K562 (cell line): ENCODE measurements around the gene TRAPPC5. TPM values are rescaled to one million over a fixed set of nuclear protein-coding genes. Genes with fewer than 3 reads are reported as not detected.

ENCODE experiments used
- ARID1B ChIP-seq: fragments of 450-650 bp; IDR thresholded peaks from 2 replicates; pipeline ENCODE4 v1.6.1; 2016; ENCODE audit warnings: antibody characterized with exemption, mild to moderate bottlenecking, inconsistent platforms
- BDP1 ChIP-seq: IDR thresholded peaks from 3 replicates; pipeline ENCODE4 v1.6.1; 2011; ENCODE audit not compliant: insufficient read length, insufficient read depth
- CBX2 ChIP-seq: fragments of 200-600 bp; sonication (generic); IDR thresholded peaks from one replicate; pipeline ENCODE4 v1.6.1; 2012; ENCODE audit warnings: mild to moderate bottlenecking, low read length, inconsistent platforms; ENCODE audit not compliant: insufficient read depth, poor library complexity, severe bottlenecking
- EGR1 ChIP-seq: fragments of 450-650 bp; conservative IDR thresholded peaks from 2 replicates; pipeline ENCODE4 v1.6.1; 2017; ENCODE audit warnings: mild to moderate bottlenecking
- FOXJ3 ChIP-seq: sonication (generic); formaldehyde crosslinking; IDR thresholded peaks from 2 replicates; pipeline ENCODE4 v1.4.0; 2020; ENCODE audit warnings: mild to moderate bottlenecking, missing genetic modification reagents
- POLR2AphosphoS5 ChIP-seq: IDR thresholded peaks from 2 replicates; pipeline ENCODE4 v1.6.1; 2011; ENCODE audit warnings: mild to moderate bottlenecking, low read depth, low read length, moderate library complexity; ENCODE audit not compliant: control insufficient read depth, insufficient read depth
- SAP30 ChIP-seq: fragments of 200-600 bp; sonication (generic); IDR thresholded peaks from 2 replicates; pipeline ENCODE4 v1.6.1; 2012; ENCODE audit warnings: borderline replicate concordance, low read depth, mild to moderate bottlenecking, moderate library complexity, low read length, control low read depth, inconsistent platforms; ENCODE audit not compliant: insufficient read depth, poor library complexity, severe bottlenecking
- SIRT6 ChIP-seq: IDR thresholded peaks from one replicate; pipeline ENCODE4 v1.6.1; 2012; ENCODE audit warnings: low read depth, mild to moderate bottlenecking, control low read depth, inconsistent platforms, low read length, moderate library complexity
- ZKSCAN1 ChIP-seq: fragments of 150-350 bp; IDR thresholded peaks from 2 replicates; pipeline ENCODE4 v1.6.1; 2016; ENCODE audit warnings: low read depth, low read length
- polyA plus RNA-seq, 8 experiments: library from polyadenylated mRNA; depleted of rRNA in 4 of 8; stranded (reverse) in 5 of 8; unstranded in 3 of 8; fragments of >200 nt; fragmentation: Nextera tagmentation in 2 of 8; fragmentation: Illumina TruSeq in 1 of 8; extraction: Ambion mirVana in 2 of 8; extraction: Trizol in 1 of 8; gene quantifications; 2 replicates each; pipeline versions ENCODE4 v1.2.1 to v1.2.3, GENCODE V29; 2011 to 2014; ENCODE audit warnings: inconsistent platforms in 1 of 8, missing spikeins in 1 of 8
- total RNA-seq, 7 experiments: library from RNA; depleted of rRNA in 6 of 7; stranded (reverse); fragments of >200 nt in 6 of 7; fragmentation: Illumina TruSeq in 2 of 7; extraction: Trizol in 2 of 7; gene quantifications; 2 replicates each; pipeline versions ENCODE4 v1.2.1 to v1.2.3, GENCODE V29; 2011 to 2021; ENCODE audit warnings: low replicate concordance in 1 of 7
- TF ChIP-seq, protein P1 (sequence below): fragments of 200-800 bp; sonication (Bioruptor generic); IDR thresholded peaks from 2 replicates; pipeline ENCODE4 v1.6.1; 2016; ENCODE audit warnings: missing genetic modification characterization, missing compliant biosample characterization
- TF ChIP-seq, protein P2 (sequence below): sonication (generic); formaldehyde crosslinking; IDR thresholded peaks from 2 replicates; pipeline ENCODE4 v1.8.0; 2022; ENCODE audit warnings: mild to moderate bottlenecking, missing genetic modification reagents
- TF ChIP-seq, protein P3 (sequence below): sonication (generic); formaldehyde crosslinking; IDR thresholded peaks from 2 replicates; pipeline ENCODE4 v1.8.1; 2023; ENCODE audit warnings: mild to moderate bottlenecking, missing genetic modification reagents
- TF ChIP-seq, protein P4 (sequence below): fragments of 200-800 bp; sonication (Bioruptor generic); IDR thresholded peaks from 2 replicates; pipeline ENCODE4 v1.6.1; 2017; ENCODE audit warnings: missing genetic modification characterization, missing compliant biosample characterization
- TF ChIP-seq, protein P5 (sequence below): fragments of 250-450 bp; sonication (Bioruptor Pico); IDR thresholded peaks from 2 replicates; pipeline ENCODE4 v1.8.0; 2021; ENCODE audit warnings: mild to moderate bottlenecking, moderate library complexity

Gene TRAPPC5
- total and polyA plus RNA-seq, 9 of the 15 experiments (the other 6 are each of a cell fraction or from before 2014, with no cell fraction given), result 2.0 to 76.9 (median 29.3) TPM

DNA sequence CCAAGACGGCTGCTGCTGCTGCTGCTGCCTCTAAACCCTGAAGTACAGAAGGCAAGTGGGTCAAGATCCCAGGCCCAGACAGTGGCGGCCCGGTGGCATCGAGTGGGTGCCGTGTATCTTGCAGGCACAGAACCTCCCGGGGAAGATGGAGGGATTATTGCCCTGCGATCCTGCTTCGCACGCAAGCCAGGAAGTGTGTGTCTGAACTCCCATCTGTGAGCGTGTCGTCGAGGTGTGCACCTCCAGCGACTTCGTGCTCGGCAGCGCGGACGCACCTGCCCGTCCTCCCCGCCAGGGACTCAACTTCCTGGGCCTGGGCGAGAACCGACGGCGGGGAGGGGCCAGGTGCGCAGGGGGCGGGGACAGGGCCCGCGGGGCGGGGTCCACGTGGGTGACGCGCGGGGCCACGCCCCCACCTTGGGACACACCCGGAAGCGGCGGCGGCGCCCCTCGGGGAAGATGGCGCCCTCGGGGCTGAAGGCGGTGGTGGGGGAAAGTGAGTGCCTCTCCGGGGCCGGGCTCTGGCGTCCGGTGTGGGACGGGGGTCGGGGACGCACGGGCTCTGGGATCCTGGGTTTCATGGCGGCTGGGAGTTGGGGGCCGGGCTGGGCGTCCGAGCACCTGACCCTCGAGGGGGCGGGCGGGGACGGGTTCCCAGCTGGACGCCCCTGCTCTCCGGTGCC lies 43.8 kb upstream of the TRAPPC5 start, which contains the start of gene STXBP2 (continued):
- TF ChIP-seq, protein P1, sequence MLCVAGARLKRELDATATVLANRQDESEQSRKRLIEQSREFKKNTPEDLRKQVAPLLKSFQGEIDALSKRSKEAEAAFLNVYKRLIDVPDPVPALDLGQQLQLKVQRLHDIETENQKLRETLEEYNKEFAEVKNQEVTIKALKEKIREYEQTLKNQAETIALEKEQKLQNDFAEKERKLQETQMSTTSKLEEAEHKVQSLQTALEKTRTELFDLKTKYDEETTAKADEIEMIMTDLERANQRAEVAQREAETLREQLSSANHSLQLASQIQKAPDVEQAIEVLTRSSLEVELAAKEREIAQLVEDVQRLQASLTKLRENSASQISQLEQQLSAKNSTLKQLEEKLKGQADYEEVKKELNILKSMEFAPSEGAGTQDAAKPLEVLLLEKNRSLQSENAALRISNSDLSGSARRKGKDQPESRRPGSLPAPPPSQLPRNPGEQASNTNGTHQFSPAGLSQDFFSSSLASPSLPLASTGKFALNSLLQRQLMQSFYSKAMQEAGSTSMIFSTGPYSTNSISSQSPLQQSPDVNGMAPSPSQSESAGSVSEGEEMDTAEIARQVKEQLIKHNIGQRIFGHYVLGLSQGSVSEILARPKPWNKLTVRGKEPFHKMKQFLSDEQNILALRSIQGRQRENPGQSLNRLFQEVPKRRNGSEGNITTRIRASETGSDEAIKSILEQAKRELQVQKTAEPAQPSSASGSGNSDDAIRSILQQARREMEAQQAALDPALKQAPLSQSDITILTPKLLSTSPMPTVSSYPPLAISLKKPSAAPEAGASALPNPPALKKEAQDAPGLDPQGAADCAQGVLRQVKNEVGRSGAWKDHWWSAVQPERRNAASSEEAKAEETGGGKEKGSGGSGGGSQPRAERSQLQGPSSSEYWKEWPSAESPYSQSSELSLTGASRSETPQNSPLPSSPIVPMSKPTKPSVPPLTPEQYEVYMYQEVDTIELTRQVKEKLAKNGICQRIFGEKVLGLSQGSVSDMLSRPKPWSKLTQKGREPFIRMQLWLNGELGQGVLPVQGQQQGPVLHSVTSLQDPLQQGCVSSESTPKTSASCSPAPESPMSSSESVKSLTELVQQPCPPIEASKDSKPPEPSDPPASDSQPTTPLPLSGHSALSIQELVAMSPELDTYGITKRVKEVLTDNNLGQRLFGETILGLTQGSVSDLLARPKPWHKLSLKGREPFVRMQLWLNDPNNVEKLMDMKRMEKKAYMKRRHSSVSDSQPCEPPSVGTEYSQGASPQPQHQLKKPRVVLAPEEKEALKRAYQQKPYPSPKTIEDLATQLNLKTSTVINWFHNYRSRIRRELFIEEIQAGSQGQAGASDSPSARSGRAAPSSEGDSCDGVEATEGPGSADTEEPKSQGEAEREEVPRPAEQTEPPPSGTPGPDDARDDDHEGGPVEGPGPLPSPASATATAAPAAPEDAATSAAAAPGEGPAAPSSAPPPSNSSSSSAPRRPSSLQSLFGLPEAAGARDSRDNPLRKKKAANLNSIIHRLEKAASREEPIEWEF, result no peak
- TF ChIP-seq BDP1 (no peak), POLR2AphosphoS5 (peak; percentile 62), SAP30 (no peak), EGR1 (no peak; the same call in 1 of the 2 replicates), CBX2 (no peak), ARID1B (no peak), ZKSCAN1 (no peak), FOXJ3 (no peak), SIRT6 (no peak)
- TF ChIP-seq, protein P2, sequence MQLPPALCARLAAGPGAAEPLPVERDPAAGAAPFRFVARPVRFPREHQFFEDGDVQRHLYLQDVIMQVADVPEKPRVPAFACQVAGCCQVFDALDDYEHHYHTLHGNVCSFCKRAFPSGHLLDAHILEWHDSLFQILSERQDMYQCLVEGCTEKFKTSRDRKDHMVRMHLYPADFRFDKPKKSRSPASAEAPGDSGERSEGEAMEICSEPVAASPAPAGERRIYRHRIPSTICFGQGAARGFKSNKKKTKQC (CRISPR knock-in tag), result no peak
- TF ChIP-seq, protein P3, sequence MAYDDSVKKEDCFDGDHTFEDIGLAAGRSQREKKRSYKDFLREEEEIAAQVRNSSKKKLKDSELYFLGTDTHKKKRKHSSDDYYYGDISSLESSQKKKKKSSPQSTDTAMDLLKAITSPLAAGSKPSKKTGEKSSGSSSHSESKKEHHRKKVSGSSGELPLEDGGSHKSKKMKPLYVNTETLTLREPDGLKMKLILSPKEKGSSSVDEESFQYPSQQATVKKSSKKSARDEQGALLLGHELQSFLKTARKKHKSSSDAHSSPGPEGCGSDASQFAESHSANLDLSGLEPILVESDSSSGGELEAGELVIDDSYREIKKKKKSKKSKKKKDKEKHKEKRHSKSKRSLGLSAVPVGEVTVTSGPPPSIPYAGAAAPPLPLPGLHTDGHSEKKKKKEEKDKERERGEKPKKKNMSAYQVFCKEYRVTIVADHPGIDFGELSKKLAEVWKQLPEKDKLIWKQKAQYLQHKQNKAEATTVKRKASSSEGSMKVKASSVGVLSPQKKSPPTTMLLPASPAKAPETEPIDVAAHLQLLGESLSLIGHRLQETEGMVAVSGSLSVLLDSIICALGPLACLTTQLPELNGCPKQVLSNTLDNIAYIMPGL, result no peak
- TF ChIP-seq, protein P4, sequence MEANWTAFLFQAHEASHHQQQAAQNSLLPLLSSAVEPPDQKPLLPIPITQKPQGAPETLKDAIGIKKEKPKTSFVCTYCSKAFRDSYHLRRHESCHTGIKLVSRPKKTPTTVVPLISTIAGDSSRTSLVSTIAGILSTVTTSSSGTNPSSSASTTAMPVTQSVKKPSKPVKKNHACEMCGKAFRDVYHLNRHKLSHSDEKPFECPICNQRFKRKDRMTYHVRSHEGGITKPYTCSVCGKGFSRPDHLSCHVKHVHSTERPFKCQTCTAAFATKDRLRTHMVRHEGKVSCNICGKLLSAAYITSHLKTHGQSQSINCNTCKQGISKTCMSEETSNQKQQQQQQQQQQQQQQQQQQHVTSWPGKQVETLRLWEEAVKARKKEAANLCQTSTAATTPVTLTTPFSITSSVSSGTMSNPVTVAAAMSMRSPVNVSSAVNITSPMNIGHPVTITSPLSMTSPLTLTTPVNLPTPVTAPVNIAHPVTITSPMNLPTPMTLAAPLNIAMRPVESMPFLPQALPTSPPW (CRISPR knock-in tag), result peak; percentile 61
- TF ChIP-seq, protein P5, sequence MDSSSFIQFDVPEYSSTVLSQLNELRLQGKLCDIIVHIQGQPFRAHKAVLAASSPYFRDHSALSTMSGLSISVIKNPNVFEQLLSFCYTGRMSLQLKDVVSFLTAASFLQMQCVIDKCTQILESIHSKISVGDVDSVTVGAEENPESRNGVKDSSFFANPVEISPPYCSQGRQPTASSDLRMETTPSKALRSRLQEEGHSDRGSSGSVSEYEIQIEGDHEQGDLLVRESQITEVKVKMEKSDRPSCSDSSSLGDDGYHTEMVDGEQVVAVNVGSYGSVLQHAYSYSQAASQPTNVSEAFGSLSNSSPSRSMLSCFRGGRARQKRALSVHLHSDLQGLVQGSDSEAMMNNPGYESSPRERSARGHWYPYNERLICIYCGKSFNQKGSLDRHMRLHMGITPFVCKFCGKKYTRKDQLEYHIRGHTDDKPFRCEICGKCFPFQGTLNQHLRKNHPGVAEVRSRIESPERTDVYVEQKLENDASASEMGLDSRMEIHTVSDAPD (CRISPR knock-in tag), result no peak
